ENCODE results near the gene CFAP77.

DNA sequence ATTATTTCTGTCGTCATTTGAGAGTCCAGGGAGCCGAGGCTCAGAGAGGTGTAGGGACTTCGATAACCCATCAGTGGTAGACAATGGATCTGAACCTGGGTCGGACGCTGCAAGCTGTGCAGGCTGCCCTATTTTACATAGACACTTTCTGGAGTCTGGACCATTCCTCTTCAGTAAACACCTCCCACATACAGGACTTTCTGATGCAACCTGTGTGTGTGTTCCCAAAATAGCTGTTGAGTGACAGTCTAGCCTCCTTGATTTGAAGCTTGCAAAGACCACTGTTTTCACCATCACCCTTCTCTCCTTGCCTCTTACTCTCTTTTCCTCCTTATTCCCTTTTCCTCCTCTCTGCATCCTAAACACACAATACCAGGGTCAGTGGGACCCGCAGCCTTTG lies 30.7 kb downstream of the CFAP77 start:
- TF ChIP-seq, protein P1, sequence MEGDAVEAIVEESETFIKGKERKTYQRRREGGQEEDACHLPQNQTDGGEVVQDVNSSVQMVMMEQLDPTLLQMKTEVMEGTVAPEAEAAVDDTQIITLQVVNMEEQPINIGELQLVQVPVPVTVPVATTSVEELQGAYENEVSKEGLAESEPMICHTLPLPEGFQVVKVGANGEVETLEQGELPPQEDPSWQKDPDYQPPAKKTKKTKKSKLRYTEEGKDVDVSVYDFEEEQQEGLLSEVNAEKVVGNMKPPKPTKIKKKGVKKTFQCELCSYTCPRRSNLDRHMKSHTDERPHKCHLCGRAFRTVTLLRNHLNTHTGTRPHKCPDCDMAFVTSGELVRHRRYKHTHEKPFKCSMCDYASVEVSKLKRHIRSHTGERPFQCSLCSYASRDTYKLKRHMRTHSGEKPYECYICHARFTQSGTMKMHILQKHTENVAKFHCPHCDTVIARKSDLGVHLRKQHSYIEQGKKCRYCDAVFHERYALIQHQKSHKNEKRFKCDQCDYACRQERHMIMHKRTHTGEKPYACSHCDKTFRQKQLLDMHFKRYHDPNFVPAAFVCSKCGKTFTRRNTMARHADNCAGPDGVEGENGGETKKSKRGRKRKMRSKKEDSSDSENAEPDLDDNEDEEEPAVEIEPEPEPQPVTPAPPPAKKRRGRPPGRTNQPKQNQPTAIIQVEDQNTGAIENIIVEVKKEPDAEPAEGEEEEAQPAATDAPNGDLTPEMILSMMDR (IDR thresholded peaks at IDR 0.05 in 2 of 3, conservative IDR thresholded peaks at IDR 0.05 in 1 of 3; ENCODE audit: insufficient read depth in 2 of 3, low read depth in 1 of 3, low read length in 3 of 3) = no peak
- TF ChIP-seq RBM17 (IDR thresholded peaks at IDR 0.05; ENCODE audit: borderline replicate concordance, low read depth, low read length) (no peak), ZBED1 (IDR thresholded peaks at IDR 0.05) (no peak), NBN (IDR thresholded peaks at IDR 0.05; ENCODE audit: low read depth) (no peak), ZNF696 (CRISPR knock-in tag; conservative IDR thresholded peaks at IDR 0.05) (no peak), TAF1 (IDR thresholded peaks at IDR 0.05; ENCODE audit: control insufficient read depth, extremely low read depth, insufficient read depth, low read length, severe bottlenecking) (no peak), NEUROD1 (IDR thresholded peaks at IDR 0.05; ENCODE audit: borderline replicate concordance, low read depth, low read length, partially characterized antibody) (no peak)
- TF ChIP-seq, protein P2, sequence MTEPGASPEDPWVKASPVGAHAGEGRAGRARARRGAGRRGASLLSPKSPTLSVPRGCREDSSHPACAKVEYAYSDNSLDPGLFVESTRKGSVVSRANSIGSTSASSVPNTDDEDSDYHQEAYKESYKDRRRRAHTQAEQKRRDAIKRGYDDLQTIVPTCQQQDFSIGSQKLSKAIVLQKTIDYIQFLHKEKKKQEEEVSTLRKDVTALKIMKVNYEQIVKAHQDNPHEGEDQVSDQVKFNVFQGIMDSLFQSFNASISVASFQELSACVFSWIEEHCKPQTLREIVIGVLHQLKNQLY (CRISPR knock-in tag; conservative IDR thresholded peaks at IDR 0.05) = no peak

Measured in K562 (cell line).